Panc1 (cell line): ENCODE results near the gene GOLGA6L2.

Source experiments
- CTCF ChIP-seq: fragments of 450-650 bp; IDR thresholded peaks from 2 replicates; pipeline ENCODE4 v1.5.1; 2017; ENCODE audit warnings: mild to moderate bottlenecking
- POLR2AphosphoS5 ChIP-seq: IDR thresholded peaks from 2 replicates; pipeline ENCODE4 v1.6.1; 2012; ENCODE audit warnings: mild to moderate bottlenecking, low read depth, low read length, moderate library complexity
- REST ChIP-seq, 2 experiments: IDR thresholded peaks; 2 replicates each; pipeline ENCODE4 v1.6.1; 2011 to 2012; ENCODE audit warnings: low read depth in 2 of 2, control low read depth in 1 of 2, low read length in 1 of 2, mild to moderate bottlenecking in 1 of 2, moderate library complexity in 1 of 2; ENCODE audit not compliant: insufficient read depth in 1 of 2
- SIN3A ChIP-seq: IDR thresholded peaks from 2 replicates; pipeline ENCODE4 v1.6.1; 2012; ENCODE audit warnings: low read depth, mild to moderate bottlenecking, low read length, moderate library complexity, borderline replicate concordance; ENCODE audit not compliant: insufficient read depth

- TF ChIP-seq CTCF: no peak
- no peak for TF ChIP-seq SIN3A
- TF ChIP-seq REST (IDR thresholded peaks at IDR 0.05; ENCODE audit: insufficient read depth in 1 of 2, low read depth in 2 of 2, low read length in 1 of 2): no peak
- no peak for TF ChIP-seq POLR2AphosphoS5
Observed at GRCh38 chr15:23424111-23424904, 22.7 kb downstream of the GOLGA6L2 start.
